HG03066 (cell line): ENCODE measurements around the gene PRKAR1B.
"Not testable (repeated sequence)": the region's sequence is repeated elsewhere in the genome, so short reads cannot be mapped to it uniquely, and the experiment has no call there.

Experiments used
- ATAC-seq: cut with Tn5 transposase; IDR thresholded peaks from one replicate; pipeline ENCODE4 v1.9.1; 2021; ENCODE audit warnings: low read depth; ENCODE audit not compliant: unreplicated experiment

The PRKAR1B gene

GRCh38 chr7:563629-564170 lies 163.4 kb downstream of the PRKAR1B start:
- ATAC-seq, result no peak

- ATAC-seq, result no peak
These were observed 164.1 kb downstream of the PRKAR1B start for GRCh38 chr7:562789-563628.

DNA sequence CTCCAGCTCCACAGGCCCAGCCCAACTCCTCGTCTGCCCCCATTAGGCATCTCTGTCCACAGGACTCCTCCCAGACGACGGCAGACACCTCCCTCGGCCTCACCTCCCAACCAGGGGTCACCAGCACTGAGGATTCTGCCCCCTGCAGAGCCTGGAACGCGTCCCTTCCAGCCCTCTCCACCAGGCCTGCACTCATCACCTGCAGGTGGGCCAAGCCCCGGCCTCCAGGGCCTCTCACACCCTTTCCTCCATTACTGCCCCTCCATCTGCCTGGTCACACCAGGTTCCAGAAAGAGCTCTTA lies 164.8 kb downstream of the PRKAR1B start:
- no peak for ATAC-seq

GRCh38 chr7:561631-562373 lies 165.3 kb downstream of the PRKAR1B start:
- ATAC-seq, result no peak

- no peak for ATAC-seq
These were observed 166.0 kb downstream of the PRKAR1B start for GRCh38 chr7:560966-561630.

GRCh38 chr7:559396-559705 lies 167.7 kb downstream of the PRKAR1B start:
- no peak for ATAC-seq

DNA sequence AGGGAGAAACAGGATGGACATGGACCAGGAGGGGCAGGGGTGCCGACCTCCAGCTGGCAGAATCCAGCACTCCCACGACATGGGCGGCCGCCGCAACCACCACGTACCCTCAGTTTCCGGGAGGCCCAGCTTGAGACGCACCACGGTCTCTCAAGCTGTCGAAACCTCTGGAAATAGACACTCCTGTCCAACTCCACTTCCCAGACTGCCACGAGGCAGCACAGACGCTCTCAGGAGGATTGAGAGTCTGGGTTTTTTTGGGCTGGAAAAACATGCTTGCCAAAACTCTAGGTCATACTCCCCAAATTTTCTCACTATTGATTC lies 169.6 kb downstream of the PRKAR1B start:
- ATAC-seq, result no peak

GRCh38 chr7:556837-557557 lies 170.1 kb downstream of the PRKAR1B start:
- no peak for ATAC-seq

DNA sequence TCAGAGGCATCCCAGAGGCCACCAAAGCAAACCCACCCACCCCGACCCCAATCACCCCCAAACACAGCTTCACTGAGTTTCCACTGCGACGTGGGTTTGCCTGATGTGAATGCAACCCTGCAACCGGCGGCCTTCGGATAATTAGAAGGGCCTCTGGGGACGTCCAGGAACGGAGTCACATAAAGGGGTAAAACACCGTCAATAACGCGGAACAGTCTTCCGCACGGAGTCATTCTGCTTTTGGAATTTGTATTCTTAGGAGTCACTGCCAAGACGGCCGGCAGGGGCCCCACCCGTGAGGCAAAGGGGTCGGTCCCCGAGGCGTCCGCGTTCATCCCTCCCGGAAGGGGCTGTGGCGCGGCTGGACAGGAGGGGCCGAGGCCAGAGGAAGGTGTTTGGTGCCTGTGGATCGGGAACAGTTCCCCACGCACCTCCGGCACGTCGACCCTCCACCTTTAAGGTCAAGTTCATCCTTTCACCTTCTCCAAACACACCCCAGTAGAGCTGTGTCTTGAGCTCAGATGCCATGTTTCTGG lies 170.7 kb downstream of the PRKAR1B start:
- ATAC-seq, result no peak

DNA sequence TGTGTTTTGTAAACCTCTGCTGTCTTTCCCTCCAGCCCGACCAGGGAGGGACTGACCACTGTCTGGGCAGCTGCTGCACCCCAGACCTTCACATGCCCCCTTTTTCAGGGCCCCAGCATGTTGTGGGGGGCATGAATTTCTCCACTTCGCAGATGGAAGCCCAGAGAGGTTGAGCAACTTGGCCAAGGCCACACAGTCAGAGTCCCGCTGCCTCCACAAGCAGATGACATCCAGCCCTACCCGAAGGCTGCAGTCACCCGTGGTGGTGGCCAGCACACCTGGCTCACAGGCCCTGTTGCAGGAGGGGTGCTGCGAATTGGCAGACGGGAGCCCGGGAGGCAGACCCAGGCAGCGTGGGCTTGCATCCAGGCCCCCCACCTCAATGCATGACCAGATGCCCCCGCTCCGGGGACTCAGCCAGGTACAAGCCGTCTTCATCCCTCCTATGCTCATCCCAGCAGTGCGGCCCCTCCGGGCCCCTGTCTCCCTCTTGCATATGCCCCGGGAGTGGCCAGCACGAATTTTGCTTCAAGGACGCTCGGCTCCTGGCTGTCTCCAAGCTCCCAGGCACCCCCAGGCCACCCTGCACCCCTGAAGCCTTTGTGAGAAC lies 171.4 kb downstream of the PRKAR1B start:
- ATAC-seq, result no peak

DNA sequence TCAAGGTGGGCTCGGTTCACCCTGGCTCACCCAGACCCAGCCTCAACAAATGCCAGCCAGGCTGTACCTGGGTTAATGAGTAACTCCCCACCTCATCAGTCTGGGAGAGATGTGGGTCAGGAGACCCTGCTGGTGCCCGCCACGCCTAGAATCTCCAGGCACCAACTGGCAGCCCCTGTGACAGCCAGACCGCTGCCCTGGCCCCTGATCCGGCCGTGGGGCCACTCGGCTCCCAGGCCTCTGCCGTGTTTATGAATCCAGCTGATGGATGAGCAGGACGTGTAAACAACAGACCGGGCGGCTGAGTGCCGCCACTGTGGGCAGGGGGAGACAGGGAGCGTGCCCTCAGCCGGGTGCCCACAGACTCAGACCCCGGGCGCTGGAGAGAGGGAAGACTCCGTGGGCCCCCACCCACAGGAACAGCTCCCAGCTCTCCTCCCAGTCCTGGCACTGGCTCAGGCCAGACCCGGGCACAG lies 173.4 kb downstream of the PRKAR1B start:
- no peak for ATAC-seq

DNA sequence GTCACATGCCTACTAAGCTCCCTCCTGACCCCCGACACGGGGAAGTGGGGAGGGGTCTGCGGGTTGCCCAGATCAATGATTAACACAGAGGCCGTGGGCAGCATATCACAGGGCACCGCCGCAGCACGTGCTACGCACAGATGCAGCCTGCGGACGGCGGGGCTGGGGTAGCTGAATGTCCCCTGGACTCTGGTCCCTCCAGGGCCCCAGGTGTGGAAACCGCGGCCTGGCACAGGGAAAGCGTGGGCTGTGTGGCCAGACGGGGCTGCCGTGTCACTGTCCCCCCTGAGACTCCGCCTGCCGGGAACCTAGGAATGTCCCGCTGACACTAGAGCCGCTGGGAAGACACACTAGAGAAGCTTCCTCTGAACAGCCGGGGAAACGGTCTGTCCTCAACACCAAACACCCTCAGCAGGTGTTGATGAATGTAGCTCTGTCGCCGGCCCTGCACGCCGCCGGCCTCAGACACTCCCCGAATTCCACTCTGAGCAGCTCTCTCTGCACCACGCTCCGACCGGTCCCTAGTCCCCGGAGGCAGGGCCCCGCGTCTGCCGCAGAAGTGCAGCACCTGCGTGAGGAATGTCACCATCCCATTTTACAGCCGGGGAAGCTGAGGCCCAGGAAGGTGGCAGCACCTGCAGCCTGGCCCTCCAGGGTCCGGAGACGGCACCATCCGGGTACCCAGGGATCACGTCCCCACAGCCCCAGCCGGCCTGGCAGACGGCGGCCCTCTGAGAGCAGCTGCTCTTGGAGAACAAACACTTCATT lies 174.0 kb downstream of the PRKAR1B start:
- no peak for ATAC-seq

DNA sequence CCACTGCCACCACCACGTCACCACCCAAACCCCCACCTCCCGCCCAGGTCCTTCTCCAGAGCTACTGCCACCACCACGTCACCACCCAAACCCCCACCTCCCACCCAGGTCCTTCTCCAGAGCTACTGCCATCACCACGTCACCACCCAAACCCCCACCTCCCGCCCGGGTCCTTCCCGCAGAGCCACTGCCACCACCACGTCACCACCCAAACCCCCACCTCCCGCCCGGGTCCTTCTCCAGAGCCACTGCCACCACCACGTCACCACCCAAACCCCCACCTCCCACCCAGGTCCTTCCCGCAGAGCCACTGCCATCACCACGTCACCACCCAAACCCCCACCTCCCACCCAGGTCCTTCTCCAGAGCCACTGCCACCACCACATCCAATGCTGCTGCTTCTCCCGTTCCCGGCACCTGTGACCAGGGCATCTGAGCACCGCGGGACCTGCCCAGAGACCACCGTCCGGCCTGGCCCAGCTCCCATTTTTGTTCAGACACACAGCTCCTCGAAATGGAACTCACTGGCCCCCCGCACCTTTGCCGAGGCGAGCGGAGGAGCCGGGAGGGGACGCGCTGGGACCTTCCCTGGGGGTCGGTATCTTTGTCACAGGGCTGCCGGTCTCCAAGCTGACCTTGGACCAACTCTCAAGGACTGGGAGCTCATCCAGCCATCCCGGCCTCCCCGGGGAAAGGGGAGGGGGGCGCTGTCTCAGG lies 174.8 kb downstream of the PRKAR1B start:
- not testable (repeated sequence) for ATAC-seq

DNA sequence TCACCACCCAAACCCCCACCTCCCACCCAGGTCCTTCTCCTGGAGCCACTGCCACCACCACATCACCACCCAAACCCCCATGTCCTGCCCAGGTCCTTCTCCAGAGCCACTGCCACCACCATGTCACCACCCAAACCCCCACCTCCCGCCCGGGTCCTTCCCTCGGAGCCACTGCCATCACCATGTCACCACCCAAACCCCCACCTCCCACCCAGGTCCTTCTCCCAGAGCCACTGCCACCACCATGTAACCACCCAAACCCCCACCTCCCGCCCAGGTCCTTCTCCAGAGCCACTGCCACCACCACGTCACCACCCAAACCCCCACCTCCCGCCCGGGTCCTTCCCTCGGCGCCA lies 175.5 kb downstream of the PRKAR1B start:
- not testable (repeated sequence) for ATAC-seq

GRCh38 chr7:550881-551614 lies 176.0 kb downstream of the PRKAR1B start:
- no peak for ATAC-seq

- no peak for ATAC-seq
These were observed 177.0 kb downstream of the PRKAR1B start for GRCh38 chr7:549891-550625.

GRCh38 chr7:549066-549890 lies 177.8 kb downstream of the PRKAR1B start:
- ATAC-seq, result no peak
